Activated CD8-positive, alpha-beta memory T cell treated with anti-CD3 and anti-CD28 coated beads for 48 hours (primary cell): ENCODE measurements around the gene DTX2.
"Not testable (repeated sequence)": the region's sequence is repeated elsewhere in the genome, so short reads cannot be mapped to it uniquely, and the experiment has no call there.

Experiments used
- DNase-seq, 3 experiments: peaks; one replicate each; pipeline ENCODE4 v3.0.0-alpha.2; 2020; ENCODE audit warnings: low read depth in 2 of 3, low spot score in 2 of 3

The DTX2 gene

DNA sequence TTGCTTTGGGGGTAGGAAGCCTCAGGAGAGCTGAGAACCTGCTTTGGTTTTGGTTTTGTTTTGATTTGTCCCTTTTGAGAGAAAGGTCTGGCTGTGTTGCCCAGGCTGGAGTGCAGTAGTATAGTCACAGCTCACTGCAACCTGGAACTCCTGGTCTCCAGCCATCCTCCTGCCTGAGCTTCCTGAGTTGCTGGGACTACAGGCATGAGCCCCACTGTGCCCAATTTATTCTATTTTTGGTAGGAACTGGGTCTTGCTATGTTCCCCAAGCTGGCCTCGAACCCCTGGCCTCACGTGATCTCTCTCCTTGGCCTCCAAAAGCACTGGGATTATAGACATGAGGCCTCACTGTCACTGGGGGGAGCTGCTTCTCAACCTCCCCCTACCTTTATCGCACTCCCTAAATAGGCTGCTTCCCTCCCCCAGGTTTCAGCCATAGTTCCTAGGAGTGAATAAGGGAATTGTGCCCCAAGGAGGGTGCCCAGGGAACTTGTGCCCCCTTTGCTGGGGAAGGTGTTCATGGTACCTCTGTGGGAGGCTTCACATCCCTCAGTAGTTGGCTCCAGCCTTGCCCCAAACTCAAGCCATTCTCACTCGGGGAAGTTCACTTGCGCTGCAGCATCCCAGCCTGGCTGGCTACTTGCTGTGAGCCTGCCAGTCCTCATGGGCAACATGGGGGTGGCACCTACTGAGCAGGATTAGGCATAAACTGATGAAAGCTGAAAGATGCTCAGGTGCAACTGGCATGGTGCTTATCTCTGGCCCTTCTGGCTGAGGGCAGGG, 18.7 kb upstream of the DTX2 start:
- not testable (repeated sequence) for DNase-seq

DNA sequence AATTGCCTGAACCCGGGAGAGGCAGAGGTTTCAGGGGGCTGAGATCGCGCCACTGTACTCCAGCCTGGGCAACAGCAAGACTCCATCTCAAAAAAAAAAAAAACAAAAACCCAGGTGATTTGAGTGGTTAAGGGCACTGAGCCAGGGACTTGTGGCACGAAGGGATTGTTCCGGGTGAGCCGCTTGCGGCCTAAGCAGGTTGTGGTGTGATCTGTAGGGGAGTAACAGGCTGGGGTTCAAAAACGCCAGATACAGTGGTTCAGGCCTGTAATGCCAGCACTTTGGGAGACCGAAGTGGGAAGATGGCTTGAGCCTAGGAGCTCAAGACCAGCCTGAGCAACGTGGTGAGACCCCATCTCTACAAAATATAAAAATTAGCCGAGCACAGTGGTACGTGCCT, 17.7 kb upstream of the DTX2 start:
- DNase-seq = not testable (repeated sequence)

DNA sequence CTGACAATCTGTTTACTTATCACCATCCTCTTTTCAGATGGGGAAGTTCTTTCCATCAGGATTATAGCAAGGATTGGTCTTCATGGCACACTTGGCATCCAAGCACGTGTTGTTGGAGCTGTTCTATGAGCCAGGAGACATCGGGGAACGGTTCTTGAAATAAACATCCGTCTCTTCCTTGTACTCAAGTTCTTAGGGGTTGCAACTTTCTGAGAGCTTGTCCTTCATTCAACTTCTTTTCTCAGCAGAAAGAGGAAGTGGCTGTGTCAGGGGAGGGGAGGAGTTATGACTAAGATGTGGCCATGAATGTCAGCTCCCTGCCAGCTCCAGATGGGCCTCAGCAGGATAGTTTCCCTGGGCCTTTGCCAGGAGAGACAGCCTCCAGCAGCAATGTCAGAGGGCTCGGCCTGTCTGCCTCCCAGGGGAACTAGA, 15.9 kb upstream of the DTX2 start:
- DNase-seq = not testable (repeated sequence)

DNA sequence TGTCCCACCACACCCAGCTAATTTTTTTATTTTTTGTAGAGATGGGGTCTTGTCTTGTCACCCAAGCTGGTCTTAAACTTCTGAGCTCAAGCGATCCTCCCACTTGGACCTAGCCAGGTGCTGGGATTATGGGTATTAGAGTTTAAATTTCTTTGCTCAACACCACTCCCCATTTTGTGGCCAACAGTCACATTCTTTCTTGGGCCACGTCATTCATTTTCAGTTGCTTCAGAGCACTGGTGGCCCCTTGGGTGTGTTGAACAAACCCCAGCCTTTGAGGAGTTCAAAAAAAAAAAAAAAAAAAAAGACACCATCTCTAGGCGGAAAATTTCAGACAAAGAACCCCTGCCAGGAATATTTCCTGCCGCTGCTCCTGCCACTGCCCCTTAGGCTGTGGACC, 4.5 kb upstream of the DTX2 start:
- DNase-seq = not testable (repeated sequence)

DNA sequence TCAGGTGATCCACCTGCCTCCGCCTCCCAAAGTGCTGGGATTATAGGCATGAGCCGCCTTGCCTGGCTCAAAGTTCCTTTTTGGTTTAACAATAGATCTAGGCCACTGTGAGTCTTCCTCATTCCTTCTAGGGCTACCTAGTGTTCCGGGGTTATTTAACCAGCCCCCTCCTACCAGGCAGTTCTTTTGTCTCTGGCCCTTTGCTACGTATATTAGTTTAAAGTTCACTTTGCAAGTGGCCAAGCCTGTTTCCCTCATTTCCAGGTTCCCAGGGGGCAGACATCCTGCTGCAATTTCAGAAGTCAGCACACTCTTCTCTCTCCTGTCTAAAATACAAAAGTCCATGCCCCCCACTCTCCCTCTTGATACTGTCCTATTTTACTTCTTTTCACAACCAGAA, 3.0 kb upstream of the DTX2 start:
- DNase-seq = not testable (repeated sequence)

DNA sequence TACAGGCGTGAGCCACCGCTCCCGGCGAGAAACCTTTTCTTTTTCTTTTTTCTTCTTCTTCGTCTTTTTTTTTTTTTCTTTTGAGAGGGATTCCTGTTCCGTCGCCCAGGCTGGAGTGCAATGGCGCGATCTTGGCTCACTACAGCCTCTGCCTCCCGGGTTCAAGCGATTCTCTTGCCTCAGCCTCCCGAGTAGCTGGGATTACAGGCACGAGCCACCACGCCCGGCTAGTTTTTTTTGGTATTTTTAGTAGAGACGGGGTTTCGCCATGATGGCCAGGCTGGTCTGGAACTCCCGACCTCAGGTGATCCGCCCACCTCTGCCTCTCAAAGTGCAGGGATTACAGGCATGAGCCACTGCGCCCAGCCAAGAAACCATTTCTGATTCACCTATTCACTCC, 742 bp upstream of the DTX2 start:
- DNase-seq = not testable (repeated sequence)

DNA sequence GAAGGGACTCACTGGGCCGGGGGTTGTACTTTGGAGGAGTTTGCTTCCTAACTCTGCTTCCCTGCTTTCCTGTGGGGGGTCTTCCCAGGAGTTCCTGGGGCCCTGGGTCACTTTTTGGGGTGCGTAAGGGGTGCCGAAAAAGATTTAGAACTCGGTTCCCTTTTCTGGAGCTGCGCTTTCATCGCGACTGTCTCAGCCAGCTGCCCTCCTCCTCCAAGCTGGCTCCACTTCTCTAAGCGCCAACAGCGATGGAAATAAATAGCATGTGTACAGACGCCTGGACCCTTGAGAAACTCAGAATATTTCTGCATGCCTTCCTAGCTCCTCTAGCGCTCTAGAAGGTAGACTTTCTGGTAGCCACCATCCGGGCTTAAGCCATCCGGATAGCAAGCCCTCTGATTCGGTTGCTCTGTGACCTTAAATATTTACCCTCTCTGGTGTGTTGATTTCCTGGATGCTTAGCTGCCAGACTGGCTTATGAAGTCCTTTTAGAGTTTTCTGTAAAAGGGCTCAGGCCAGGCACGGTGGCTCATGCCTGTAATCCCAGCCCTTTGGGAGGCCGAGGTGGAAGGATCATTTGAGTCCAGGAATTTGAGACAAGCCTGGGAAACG, 868 bp downstream of the DTX2 start:
- not testable (repeated sequence) for DNase-seq

DNA sequence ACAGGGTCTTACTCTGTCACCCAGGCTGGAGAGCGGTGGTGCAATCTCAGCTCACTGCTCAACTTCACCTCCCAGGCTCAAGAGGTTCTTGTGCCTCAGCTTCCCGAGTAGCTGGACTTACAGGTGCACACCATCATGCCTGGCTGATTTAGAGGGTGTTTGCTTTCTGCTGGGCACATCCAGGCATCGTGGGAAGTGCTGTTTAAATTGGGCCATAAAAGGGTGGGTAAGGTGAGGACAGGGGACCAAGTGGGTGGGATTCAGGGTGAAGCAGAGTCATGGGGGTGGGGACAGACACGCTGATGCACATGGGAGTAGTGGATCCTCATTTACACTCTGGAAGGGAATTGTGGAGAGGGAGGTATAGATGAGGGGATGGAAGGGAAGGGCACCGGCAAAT, 3.5 kb downstream of the DTX2 start:
- DNase-seq = not testable (repeated sequence)

DNA sequence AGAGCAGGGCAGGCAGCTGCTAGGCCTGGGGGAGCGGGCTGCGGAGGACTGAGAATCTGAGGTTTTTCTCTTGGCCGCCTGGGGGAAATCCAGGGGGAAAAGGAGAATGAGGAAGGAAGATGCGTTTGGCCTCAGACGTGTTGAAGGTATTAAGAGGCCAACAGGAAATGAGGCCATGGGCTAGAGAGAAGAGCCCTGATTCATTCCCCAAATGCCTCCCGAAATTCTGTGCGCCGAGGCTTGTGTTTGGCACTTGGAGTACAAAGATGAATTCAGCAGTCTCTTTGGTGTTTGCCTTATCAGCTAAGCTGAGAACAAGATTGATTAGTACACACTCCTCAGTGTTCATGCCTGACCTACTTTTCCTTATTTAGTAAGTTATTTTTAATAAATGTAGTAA, 4.4 kb downstream of the DTX2 start:
- not testable (repeated sequence) for DNase-seq

DNA sequence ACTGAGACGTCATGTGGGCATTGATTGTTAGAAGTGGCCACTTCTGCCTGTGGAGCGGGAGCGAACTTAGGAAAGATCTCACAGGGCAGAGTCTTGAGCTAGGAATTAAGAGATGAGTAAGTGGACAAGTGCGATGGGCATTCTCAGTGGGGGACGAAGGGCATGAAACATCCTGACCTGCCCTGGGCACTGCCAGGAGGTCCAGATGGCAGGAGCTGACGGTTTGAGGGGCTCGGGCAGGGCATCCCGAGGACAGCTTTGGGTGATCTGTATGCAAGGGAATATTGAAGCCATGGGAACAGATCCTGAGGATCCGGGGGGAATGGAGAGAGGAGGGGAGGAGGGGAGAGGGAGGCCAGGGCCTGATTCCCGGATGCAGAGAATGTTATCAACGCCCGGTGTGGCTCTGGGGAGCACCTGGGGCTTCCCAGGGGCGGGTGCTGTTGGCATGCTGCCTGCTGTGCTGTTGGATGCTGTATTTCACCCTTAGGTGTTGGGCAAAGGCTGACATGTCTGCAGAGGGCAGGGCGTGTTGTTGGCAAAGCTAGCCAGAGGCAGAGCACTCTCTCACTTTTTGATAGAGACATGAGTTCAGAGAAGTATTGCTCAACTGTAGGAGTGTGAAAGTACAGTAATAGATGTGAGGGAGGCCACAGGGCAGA, 6.4 kb downstream of the DTX2 start:
- not testable (repeated sequence) for DNase-seq

DNA sequence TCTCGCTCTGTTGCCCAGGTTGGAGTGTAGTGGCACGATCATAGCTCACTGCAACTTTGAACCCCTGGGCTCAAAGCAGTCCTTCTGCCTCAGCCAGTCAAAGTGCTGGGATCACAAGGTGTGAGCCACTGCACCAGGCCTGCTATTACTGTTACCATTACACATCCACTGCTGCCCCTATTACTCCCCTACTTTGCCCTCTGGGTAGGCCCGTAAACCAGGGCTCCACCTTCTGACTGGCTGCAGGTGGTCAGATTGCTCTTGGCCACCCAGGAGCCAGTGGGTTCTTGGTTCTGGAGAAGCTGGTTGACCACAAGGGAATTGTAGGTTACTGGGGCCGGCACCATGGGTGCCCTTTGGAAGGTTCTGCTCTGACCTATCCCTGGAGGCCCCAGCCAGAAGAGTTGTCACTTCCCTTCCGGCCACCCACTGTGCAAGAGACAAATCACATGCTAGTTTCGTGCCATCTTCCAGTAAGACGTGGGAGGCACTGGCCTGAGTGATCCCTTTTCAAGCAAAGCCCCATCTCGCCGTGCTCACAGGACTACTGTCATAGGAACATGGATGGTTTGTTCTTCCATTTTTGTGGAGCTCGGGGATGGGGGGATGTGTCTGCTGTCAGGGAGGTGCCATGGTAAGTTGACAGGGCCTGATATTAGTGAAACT, 10.2 kb downstream of the DTX2 start:
- DNase-seq = not testable (repeated sequence)

DNA sequence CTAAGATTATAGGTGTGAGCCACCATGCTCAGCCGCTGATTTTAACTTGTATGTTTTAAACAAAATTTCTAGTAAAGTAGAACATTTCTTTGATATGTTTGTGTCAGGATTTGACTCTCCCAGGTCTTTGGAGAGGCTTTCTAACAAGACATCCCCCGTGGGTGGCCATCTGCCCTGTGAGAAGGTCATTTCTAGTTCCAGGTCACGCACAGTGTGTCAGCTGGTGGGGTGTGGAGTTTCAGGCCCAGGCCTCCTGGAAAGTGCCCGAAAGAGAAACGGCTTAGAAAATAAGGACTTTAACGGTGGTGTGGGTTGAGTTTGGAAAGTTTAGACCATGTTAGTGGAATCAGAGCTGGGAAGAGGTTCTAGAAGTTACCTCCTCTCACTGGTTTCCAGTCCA, 11.6 kb downstream of the DTX2 start:
- not testable (repeated sequence) for DNase-seq

DNA sequence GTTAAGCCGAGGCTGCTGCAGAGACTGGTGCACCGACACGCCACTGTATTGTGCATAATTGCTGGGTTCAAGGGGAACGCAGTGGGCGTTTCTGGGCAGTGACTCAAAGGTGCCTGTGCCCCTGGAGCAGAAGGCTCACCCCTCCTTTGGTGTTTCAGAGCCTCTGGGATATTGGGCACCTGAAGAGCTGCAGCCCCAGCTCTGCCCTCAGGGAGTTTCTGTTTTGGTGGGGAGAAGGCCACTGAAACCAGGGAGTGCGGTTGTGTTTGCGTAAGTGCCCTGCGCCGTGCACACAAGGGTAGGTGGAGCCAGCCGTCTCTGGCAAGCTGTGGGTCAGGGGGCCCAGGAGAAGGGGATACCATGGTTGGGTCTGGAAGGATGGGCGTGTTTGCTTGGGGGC, 14.8 kb downstream of the DTX2 start:
- DNase-seq = not testable (repeated sequence)

DNA sequence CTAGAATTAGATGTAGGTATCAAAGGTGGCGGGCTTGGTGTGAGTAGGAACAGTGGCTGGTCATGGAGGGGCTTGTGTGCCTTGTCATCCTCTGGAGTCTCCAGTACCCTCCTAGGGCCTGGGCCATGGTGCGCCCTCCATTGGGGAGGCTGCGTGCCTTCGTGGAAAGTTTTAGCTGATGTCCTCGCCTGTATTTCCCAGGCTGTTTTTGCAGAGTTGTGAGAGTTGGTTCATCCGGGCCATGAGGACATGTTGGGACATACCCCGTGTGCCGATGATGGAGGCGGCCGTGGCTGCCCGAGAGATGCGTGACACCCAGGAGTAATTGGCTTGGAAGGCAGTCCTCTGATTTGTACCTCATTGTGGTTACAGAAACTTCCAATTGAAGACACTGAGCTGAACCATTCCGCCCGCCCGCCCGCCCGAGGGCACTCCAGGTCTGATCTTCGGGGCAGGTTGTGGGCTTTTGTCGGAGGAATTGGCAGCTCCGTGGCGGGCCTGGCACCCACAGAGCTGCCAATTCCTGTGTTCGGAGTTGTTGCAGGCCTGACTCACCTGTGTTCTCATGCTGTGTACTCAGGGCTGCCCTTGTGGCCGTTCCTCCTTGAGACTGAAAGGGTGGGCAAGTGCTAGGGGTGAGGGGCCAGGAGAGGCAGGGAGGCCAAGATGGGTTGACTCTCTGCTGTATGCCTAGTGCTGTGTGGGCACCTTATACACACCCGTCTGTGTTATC, 15.4 kb downstream of the DTX2 start:
- not testable (repeated sequence) for DNase-seq

DNA sequence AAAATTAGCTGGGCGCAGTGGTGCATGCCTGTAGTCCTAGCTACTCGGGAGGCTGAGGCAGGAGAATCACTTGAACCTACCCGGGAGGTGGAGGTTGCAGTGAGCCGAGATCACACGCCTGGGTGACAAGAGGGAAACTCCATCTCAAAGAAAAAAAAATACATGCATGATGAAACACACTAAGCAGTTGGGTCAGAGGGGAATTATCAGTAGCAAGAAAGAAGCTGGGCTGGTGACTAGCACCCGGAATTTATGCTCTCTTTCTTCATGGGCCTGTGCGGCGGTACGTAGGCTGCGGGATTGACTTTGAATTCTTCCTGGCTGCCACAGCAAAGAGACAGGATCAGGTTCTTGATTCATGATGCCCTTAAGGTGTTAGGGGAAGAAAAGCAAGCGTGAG, 18.1 kb downstream of the DTX2 start:
- not testable (repeated sequence) for DNase-seq

DNA sequence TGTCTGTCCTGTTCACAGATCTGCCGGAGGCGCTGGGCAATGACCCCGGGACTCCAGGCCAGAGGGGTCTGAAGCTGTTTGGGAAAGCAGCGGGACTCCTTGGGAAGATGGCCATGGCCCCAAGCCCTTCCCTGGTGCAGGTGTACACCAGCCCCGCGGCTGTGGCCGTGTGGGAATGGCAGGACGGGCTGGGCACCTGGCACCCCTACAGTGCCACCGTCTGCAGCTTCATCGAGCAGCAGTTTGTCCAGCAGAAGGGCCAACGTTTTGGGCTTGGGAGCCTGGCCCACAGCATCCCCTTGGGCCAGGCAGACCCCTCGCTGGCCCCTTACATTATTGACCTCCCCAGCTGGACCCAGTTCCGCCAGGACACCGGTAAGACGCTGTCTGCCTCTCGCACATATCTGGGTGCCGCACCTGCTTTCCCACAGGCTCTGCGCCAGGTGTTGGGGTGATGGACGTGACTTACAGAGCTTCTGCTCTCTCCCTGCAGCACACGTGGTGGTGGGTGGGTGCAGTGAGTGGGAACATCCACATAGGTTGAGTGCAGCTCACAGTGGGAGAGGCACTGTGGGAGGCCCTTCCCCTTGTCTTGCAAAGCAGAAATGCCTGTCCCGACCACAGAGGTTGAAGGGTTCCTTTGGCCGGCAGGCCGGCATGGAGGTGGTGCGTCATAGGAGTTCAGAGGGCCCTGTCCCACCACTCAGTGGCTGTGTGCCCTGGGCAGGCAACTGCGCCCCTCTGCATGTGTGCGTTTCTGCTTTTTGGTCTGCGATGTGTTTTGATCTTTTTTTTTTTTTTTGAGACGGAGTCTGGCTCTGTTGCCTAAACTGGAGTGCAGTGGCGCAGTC, 19.1 kb downstream of the DTX2 start:
- DNase-seq = not testable (repeated sequence)

DNA sequence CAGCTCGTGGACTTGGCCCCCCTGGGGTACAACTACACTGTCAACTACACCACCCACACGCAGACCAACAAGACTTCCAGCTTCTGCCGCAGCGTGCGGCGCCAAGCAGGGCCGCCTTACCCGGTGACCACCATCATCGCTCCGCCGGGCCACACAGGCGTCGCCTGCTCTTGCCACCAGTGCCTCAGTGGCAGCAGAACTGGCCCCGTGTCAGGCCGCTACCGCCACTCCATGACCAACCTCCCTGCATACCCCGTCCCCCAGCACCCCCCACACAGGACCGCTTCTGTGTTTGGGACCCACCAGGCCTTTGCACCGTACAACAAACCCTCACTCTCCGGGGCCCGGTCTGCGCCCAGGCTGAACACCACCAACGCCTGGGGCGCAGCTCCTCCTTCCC, 21.2 kb downstream of the DTX2 start:
- not testable (repeated sequence) for DNase-seq

DNA sequence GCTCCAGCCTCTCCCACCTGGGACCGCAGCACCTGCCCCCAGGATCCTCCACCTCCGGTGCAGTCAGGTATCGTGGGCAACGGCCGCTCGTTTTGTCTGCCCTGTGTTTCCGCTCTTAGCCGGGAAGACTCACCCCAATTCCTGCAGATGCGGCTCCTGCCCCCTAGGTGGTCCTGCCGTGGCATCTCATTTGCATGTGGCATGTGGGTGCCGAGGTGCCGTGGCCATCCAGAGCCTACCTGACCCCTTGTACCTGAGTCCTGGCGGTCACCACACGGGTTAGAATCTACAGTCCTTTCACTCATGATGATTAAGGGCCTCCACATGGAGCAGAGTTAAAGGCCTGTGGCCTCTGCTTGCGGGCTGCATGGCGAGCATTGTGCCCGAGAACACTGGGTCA, 21.6 kb downstream of the DTX2 start:
- DNase-seq = not testable (repeated sequence)

DNA sequence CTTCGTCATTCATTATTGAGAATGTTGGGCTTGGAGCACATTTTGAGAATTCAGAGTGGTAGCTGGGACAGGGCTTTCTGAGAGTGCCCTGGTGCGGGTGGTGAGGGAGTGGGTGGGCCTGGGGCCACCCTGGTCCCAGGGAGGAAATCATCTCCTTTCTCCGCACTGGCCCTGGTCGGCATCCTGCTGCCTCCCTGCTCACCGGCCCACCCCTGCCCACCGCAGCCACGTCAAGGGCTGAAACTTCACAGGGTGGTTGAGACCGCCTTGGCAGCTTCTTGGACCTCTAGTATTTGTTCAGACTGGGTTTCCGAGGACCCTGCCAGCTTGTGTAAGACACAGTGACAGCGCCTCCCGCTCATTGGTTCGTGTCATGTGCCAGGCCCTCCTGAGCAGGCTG, 22.9 kb downstream of the DTX2 start:
- DNase-seq = not testable (repeated sequence)
